Aorta (tissue), 5 donors: ENCODE data around the gene AUTS2. TPM values are rescaled to one million over a fixed set of nuclear protein-coding genes. Genes with fewer than 3 reads are reported as not detected.

Experiments used
- ATAC-seq: fragments of 200-7000 bp; cut with Tn5 transposase; one replicate; pipeline ENCODE4 v1.9.1; 2022; ENCODE audit warnings: moderate library complexity; ENCODE audit not compliant: low FRiP score
- DNase-seq, 2 donors: peaks; one replicate each; pipeline ENCODE4 v3.0.0-alpha.2; 2020
- H3K27ac ChIP-seq, 2 donors: one replicate each; pipeline ENCODE4 v1.5.1; 2013; ENCODE audit warnings: low read length in 2 of 2, mild to moderate bottlenecking in 2 of 2, moderate library complexity in 2 of 2, control low read depth in 1 of 2, inconsistent platforms in 1 of 2, low read depth in 1 of 2
- H3K27me3 ChIP-seq, 2 donors: one replicate each; pipeline ENCODE4 v1.6.1; 2013; ENCODE audit warnings: control low read depth in 1 of 2, low read length in 1 of 2, mild to moderate bottlenecking in 1 of 2, moderate library complexity in 1 of 2; ENCODE audit not compliant: insufficient read depth in 2 of 2, control insufficient read depth in 1 of 2
- H3K36me3 ChIP-seq, 2 donors: one replicate each; pipeline ENCODE4 v1.6.1; 2013; ENCODE audit warnings: control low read depth in 1 of 2, low read length in 1 of 2, mild to moderate bottlenecking in 1 of 2; ENCODE audit not compliant: insufficient read depth in 2 of 2, control insufficient read depth in 1 of 2
- H3K4me1 ChIP-seq, 2 donors: one replicate each; pipeline ENCODE4 v1.6.1; 2013; ENCODE audit warnings: low read length in 2 of 2, control low read depth in 1 of 2, mild to moderate bottlenecking in 1 of 2, moderate library complexity in 1 of 2; ENCODE audit not compliant: insufficient read depth in 2 of 2, control insufficient read depth in 1 of 2
- H3K4me3 ChIP-seq, 2 donors: one replicate each; pipeline ENCODE4 v1.5.1; 2013; ENCODE audit warnings: low read length in 2 of 2, control low read depth in 1 of 2, mild to moderate bottlenecking in 1 of 2
- H3K9me3 ChIP-seq: one replicate; pipeline ENCODE4 v1.6.1; 2013; ENCODE audit warnings: mild to moderate bottlenecking, low read length; ENCODE audit not compliant: control insufficient read depth
- WGBS, 2 donors: extraction: QIAGEN DNeasy Blood & Tissue Kit; methylation state at CpG; one replicate each; pipeline ENCODE4 v1.1.7; 2013; 5-methylcytosine and 5-hydroxymethylcytosine counted together
- intact Hi-C, 2 donors: fragments of 100-400 bp; cut with DNase I; formaldehyde crosslinking; loops; one replicate each; pipeline versions ENCODE4 v1.14.2 to v1.15.0; 2022
- polyA plus RNA-seq, 2 donors: library from polyadenylated mRNA; stranded (reverse); fragments of 200-250 nt; gene quantifications; one replicate each; pipeline ENCODE4 v1.2.3, GENCODE V29; 2013
- total RNA-seq, 2 donors: library from RNA; stranded (reverse); fragmentation: NEBNext Ultra II Directional; extraction: Animal tissue kit (Norgen Biotek cat#: 25700); gene quantifications; one replicate each; pipeline ENCODE4 v1.2.1, GENCODE V29; 2021
- donor health status: healthy with polysubstance abuse.
- donor health status: Bipolar disorder and iron deficiency.
- donor health status: DM: no; HTN: no; CAD: no.
- donor health status: DM: no; HTN: no; CAD: no.
- donor health status: DM: yes; HTN: yes; CAD: no.

Gene AUTS2
- total and polyA plus RNA-seq, 4 donors, result 3.9 to 102 (median 57.0) TPM

- 94 to 95% methylated on average over 3 of the region's 3 CpGs for whole genome bisulfite sequencing, 2 donors
- Histone ChIP-seq H3K4me1 (no peaks in the 10 kb centered on the region), H3K36me3 (no peaks in the 10 kb centered on the region), H3K27ac (no peak overlapping the region), H3K27me3 (no peaks in the 10 kb centered on the region), H3K4me3 (no peak overlapping the region), H3K9me3 (no peaks in the 10 kb centered on the region)
- intact Hi-C loops, result no loop called here
- DNase-seq (no peak), ATAC-seq (no peak)
Observed at GRCh38 chr7:70285854-70286253, 687.6 kb downstream of the AUTS2 start.

- Histone ChIP-seq H3K27ac (no peak overlapping the region), H3K36me3 (no peaks in the 10 kb centered on the region), H3K27me3 (no peaks in the 10 kb centered on the region), H3K4me1 (no peaks in the 10 kb centered on the region), H3K9me3 (no peaks in the 10 kb centered on the region), H3K4me3 (no peak overlapping the region)
- WGBS, 2 donors, result 90 to 91% methylated on average over 5 of the region's 5 CpGs
- DNase-seq (no peak), ATAC-seq (no peak)
- intact Hi-C loops, result no loop called here
Observed at GRCh38 chr7:70288781-70289456, 690.6 kb downstream of the AUTS2 start.

DNA sequence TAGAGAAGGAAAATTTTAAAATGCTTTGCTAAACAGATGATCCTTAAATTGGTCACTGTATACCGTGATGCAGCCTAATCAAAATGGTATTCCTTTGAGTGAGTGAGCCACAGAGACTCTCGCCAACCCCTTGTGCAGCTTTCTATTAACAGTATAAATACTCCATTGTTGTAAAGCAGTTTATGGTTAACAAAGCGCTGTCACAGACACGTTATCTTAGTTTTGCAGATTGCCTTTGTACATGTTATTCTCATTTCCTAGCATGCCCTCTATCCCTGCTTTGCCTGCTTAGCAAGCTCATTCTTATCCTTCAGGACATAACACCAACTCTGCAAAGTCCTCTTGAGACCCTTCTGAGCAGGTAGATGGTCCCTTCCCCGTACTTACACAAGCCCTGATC, 694.4 kb downstream of the AUTS2 start:
- DNase-seq, result no peak
- no peaks in the 10 kb centered on the region for H3K36me3 ChIP-seq
- H3K4me3 ChIP-seq, result no peak overlapping the region
- no peak overlapping the region for H3K27ac ChIP-seq
- intact Hi-C loops, result no loop called here
- no peak for ATAC-seq
- 94 to 95% methylated on average over 5 of the region's 5 CpGs for WGBS, 2 donors
- H3K27me3 ChIP-seq, result no peaks in the 10 kb centered on the region
- no peaks in the 10 kb centered on the region for H3K4me1 ChIP-seq
- H3K9me3 ChIP-seq, result no peaks in the 10 kb centered on the region

DNA sequence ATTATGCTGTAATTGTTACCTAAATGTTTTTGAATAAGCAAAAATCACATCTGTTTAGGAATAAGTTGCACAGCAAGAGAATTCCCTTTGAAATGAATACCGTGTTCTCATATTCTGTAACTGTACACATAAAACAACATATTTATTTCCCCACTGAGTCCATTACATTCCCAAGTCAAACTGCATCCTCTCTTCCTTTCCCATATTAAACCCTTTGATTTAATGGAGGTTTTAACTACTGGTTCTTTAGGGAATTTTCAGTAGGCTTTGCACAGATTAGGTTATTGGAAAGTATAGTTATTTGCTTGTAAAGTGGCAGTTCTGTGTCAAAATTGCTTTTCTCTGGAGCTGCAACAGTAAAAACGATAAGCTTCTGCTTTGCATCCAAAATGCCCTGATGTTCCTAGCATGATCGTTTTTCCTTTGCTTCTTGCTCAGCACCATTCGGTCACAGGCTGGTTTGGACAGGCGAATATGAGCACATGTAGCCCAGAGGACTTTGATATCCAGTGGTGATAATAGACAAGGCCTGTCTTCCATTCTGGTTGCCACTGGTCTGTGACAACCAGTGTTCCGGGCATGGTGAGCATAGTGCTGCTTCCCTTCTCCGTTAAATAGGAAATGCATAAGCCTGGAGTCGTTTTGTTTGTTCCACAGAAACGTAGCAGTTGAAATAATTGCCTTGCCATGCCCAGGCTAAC, 696.1 kb downstream of the AUTS2 start:
- Histone ChIP-seq H3K9me3 (no peaks in the 10 kb centered on the region), H3K27ac (no peak overlapping the region), H3K36me3 (no peaks in the 10 kb centered on the region), H3K4me1 (no peaks in the 10 kb centered on the region), H3K27me3 (no peaks in the 10 kb centered on the region), H3K4me3 (no peak overlapping the region)
- ATAC-seq (no peak), DNase-seq (no peak)
- 85 to 91% methylated on average over 9 of the region's 9 CpGs for WGBS, 2 donors
- intact Hi-C loops, result no loop called here

DNA sequence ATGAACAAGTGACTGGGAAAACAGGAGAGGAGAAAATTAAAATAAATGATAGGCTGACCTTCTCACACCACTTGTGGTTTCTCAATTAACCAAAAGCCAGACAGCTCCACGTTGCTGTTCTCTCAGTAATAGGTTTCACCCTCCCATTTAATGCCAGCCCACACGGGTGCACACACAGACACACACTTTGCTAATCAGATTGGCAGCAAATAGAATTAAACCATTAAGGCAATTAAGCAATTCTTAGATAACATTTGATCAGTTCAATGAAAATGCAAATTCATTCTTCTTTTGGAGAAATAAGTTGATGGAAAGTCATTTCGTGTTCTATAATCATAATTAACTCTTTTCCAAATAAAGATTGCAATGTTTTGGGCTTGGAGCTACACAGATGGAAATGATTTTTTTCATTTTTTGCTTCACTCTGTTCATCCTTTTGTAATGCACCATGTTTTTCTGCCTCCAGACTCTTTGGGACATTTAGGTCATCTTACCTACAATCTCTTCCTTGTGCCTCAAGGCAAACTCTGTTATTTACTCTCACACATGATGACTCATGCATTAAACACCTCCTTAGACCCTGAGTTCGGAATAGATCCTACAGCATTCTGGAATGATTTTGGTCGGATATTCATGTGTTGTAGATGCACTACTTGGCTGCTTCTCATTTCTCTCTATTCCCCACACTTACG, 700.7 kb downstream of the AUTS2 start:
- no peaks in the 10 kb centered on the region for H3K36me3 ChIP-seq
- no peaks in the 10 kb centered on the region for H3K9me3 ChIP-seq
- WGBS, 2 donors, result 89 to 91% methylated on average over 6 of the region's 6 CpGs
- H3K4me1 ChIP-seq, result no peaks in the 10 kb centered on the region
- no peak for DNase-seq
- H3K27ac ChIP-seq, result no peak overlapping the region
- no peak overlapping the region for H3K4me3 ChIP-seq
- intact Hi-C loops, result no loop called here
- no peaks in the 10 kb centered on the region for H3K27me3 ChIP-seq
- ATAC-seq, result no peak

GRCh38 chr7:70299472-70299807, 701.2 kb downstream of the AUTS2 start:
- Histone ChIP-seq H3K4me1 (no peaks in the 10 kb centered on the region), H3K36me3 (no peaks in the 10 kb centered on the region), H3K4me3 (no peak overlapping the region), H3K9me3 (no peaks in the 10 kb centered on the region), H3K27ac (no peak overlapping the region), H3K27me3 (no peaks in the 10 kb centered on the region)
- DNase-seq (no peak), ATAC-seq (no peak)
- WGBS, 2 donors, result 90 to 96% methylated on average over 4 of the region's 4 CpGs
- intact Hi-C loops, result no loop called here

DNA sequence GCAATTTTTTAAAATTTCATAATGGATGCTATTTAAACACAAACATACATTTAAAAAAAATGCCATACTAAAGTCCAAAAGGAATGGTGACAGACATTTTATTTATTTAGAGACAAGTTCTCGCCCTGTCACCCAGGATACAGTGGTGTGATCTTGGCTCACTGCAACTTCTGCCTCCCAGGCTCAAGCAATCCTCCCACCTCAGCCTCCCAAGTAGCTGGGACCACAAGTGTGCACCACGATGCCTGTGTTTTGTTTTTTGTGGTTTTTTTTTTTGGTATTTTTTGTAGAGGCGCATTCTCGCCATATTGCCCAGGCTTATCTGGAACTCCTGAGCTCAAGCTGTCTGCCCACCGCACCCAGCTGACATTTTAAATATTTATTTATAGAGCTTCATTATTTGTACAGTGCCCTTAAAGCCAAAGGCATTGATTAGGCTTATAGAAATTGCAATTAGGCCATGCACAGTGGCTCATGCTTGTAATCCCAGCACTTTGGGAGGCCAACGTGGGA, 703.5 kb downstream of the AUTS2 start:
- Histone ChIP-seq H3K4me3 (no peak overlapping the region), H3K27ac (no peak overlapping the region), H3K36me3 (no peaks in the 10 kb centered on the region), H3K9me3 (no peaks in the 10 kb centered on the region), H3K27me3 (no peaks in the 10 kb centered on the region), H3K4me1 (no peaks in the 10 kb centered on the region)
- intact Hi-C loops, result no loop called here
- WGBS, 2 donors, result 82 to 88% methylated on average over 6 of the region's 6 CpGs
- ATAC-seq, result no peak
- DNase-seq, result no peak

DNA sequence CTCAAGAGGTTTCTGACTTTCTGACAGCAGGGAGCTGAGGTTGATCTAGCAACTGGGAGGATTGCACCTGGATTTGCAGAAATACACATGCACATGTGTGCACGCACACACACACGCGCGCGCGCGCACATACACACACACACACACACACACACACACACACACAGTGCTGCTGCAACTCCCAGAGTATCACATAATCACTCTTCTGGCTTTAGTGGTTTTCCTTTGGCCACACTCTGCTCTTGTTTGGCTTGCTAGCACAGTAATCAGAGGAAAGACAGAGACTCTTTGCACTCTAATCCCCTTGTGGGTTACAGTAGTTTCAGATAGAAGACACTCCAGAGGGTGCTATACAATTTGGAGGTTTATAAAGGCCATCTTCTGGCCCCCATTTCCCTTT, 705.0 kb downstream of the AUTS2 start:
- 83 to 95% methylated on average over 7 of the region's 7 CpGs for WGBS, 2 donors
- Histone ChIP-seq H3K27ac (no peak overlapping the region), H3K9me3 (no peaks in the 10 kb centered on the region), H3K36me3 (no peaks in the 10 kb centered on the region), H3K27me3 (no peaks in the 10 kb centered on the region), H3K4me1 (no peaks in the 10 kb centered on the region), H3K4me3 (no peak overlapping the region)
- ATAC-seq (no peak), DNase-seq (no peak)
- intact Hi-C loops, result no loop called here

- ATAC-seq (no peak), DNase-seq (no peak)
- Histone ChIP-seq H3K27ac (no peak overlapping the region), H3K9me3 (no peaks in the 10 kb centered on the region), H3K27me3 (no peaks in the 10 kb centered on the region), H3K4me3 (no peak overlapping the region), H3K4me1 (no peaks in the 10 kb centered on the region), H3K36me3 (no peaks in the 10 kb centered on the region)
- 97 to 98% methylated on average over 2 of the region's 2 CpGs for WGBS, 2 donors
- intact Hi-C loops, result no loop called here
Observed at GRCh38 chr7:70303780-70304179, 705.5 kb downstream of the AUTS2 start.
